Measurements from ENCODE around the gene TEX14. TPM values are rescaled to one million over a fixed set of nuclear protein-coding genes. Genes with fewer than 3 reads are reported as not detected.
A peak's percentile ranks its signal among the peaks of the same experiment; 100 is the strongest.

TEX14 gene
- total and polyA plus RNA-seq, 7 donors, result 0.09 to 0.36 (median 0.28) TPM; not detected in 2

- no peaks in the 10 kb centered on the region for H3K9me3 ChIP-seq
- H3K4me1 ChIP-seq, result no peaks in the 10 kb centered on the region
- 92 to 93% methylated on average over 2 of the region's 2 CpGs for WGBS, 2 donors
- no peaks in the 10 kb centered on the region for H3K36me3 ChIP-seq
- intact Hi-C loops (cut with DNase I), result no loop called here
- H3K4me3 ChIP-seq, result no peak overlapping the region
- TF ChIP-seq EP300 (IDR thresholded peaks at IDR 0.05) (no peak), POLR2A (IDR thresholded peaks at IDR 0.05) (no peak), CTCF (IDR thresholded peaks at IDR 0.05) (no peak), POLR2AphosphoS5 (IDR thresholded peaks at IDR 0.05) (no peak)
- no peak overlapping the region for H3K27ac ChIP-seq
- DNase-seq, result no peak
- H3K27me3 ChIP-seq, result peaks cover 0 to 4% (median 0%) of the 10 kb centered on the region in 3 donors
These were observed 150.6 kb downstream of the TEX14 start for GRCh38 chr17:58541249-58541648.

- Histone ChIP-seq H3K9me3 (no peaks in the 10 kb centered on the region), H3K36me3 (no peaks in the 10 kb centered on the region), H3K27me3 (peaks cover 0 to 6% (median 0%) of the 10 kb centered on the region in 3 donors), H3K4me1 (no peaks in the 10 kb centered on the region), H3K27ac (no peak overlapping the region), H3K4me3 (no peak overlapping the region)
- no peak for TF ChIP-seq POLR2AphosphoS5 (IDR thresholded peaks at IDR 0.05)
- no peak for TF ChIP-seq POLR2A (IDR thresholded peaks at IDR 0.05)
- no peak for TF ChIP-seq EP300 (IDR thresholded peaks at IDR 0.05)
- no peak for TF ChIP-seq CTCF (IDR thresholded peaks at IDR 0.05)
- DNase-seq, result no peak
- intact Hi-C loops (cut with DNase I), result no loop called here
These were observed 152.1 kb downstream of the TEX14 start for GRCh38 chr17:58539698-58540097.

- Histone ChIP-seq H3K27ac (no peak overlapping the region), H3K4me3 (no peak overlapping the region), H3K27me3 (peaks cover 0 to 6% (median 0%) of the 10 kb centered on the region in 3 donors), H3K4me1 (no peaks in the 10 kb centered on the region), H3K36me3 (no peaks in the 10 kb centered on the region), H3K9me3 (no peaks in the 10 kb centered on the region)
- TF ChIP-seq POLR2A (IDR thresholded peaks at IDR 0.05), result no peak
- TF ChIP-seq EP300 (IDR thresholded peaks at IDR 0.05), result no peak
- no peak for TF ChIP-seq POLR2AphosphoS5 (IDR thresholded peaks at IDR 0.05)
- TF ChIP-seq CTCF (IDR thresholded peaks at IDR 0.05), result no peak
- intact Hi-C loops (cut with DNase I), result no loop called here
- DNase-seq, result no peak
- 77 to 89% methylated on average over 6 of the region's 6 CpGs for WGBS, 2 donors
These were observed 152.9 kb downstream of the TEX14 start for GRCh38 chr17:58538811-58539409.

- intact Hi-C loops (cut with DNase I), result no loop called here
- Histone ChIP-seq H3K27ac (no peak overlapping the region), H3K27me3 (peaks cover 0 to 6% (median 0%) of the 10 kb centered on the region in 3 donors)
These were observed 154.6 kb downstream of the TEX14 start for GRCh38 chr17:58537266-58537665.

More at GRCh38 chr17:58537266-58537665, 154.6 kb downstream of the TEX14 start:
- H3K4me1 ChIP-seq, result peaks cover 0 to 6% (median 4%) of the 10 kb centered on the region in 4 donors
- TF ChIP-seq EP300 (IDR thresholded peaks at IDR 0.05) (no peak), POLR2AphosphoS5 (IDR thresholded peaks at IDR 0.05) (no peak), CTCF (IDR thresholded peaks at IDR 0.05) (no peak), POLR2A (IDR thresholded peaks at IDR 0.05) (no peak)
- no peaks in the 10 kb centered on the region for H3K36me3 ChIP-seq
- DNase-seq, result peak; percentile 29
- 58 to 78% methylated on average over 4 of the region's 4 CpGs for whole genome bisulfite sequencing, 2 donors
- no peak overlapping the region for H3K4me3 ChIP-seq
- H3K9me3 ChIP-seq, result no peaks in the 10 kb centered on the region
